MCF 10A (cell line): Measurements from ENCODE around the gene MACROD1. TPM values are rescaled to one million over a fixed set of nuclear protein-coding genes. Genes with fewer than 3 reads are reported as not detected.

Source experiments
- BruUV-seq: library from RNA; stranded (reverse); fragments of 400-500 nt; replicated peaks from 2 replicates; lab custom pipeline; 2021; lab: Mats Ljungman, UMichigan
- CTCF ChIA-PET: fragments of 300-600 bp; sonication (Branson Sonifier 250); formaldehyde crosslinking; extraction: SDS; loops from one replicate; lab custom pipeline; 2021; ENCODE audit warnings: antibody characterized with exemption, inconsistent platforms; lab: Yijun Ruan, JAX
- POLR2A ChIA-PET: fragments of 300-600, 350-650 bp; sonication (Branson Sonifier 250); formaldehyde crosslinking; extraction: SDS; loops from one replicate; lab custom pipeline; 2020; ENCODE audit warnings: antibody characterized with exemption, inconsistent platforms; lab: Yijun Ruan, JAX
- DNase-seq: peaks from one replicate; pipeline ENCODE4 v3.0.0-alpha.2; 2018; ENCODE audit not compliant: unreplicated experiment
- H3K27ac Mint-ChIP-seq: one replicate; pipeline ENCODE4 v1.8.0; 2022; ENCODE audit warnings: mild to moderate bottlenecking, low read depth, mixed read lengths; ENCODE audit not compliant: unreplicated experiment
- H3K27me3 Mint-ChIP-seq: one replicate; pipeline ENCODE4 v1.8.0; 2022; ENCODE audit warnings: mixed read lengths; ENCODE audit not compliant: insufficient read depth, unreplicated experiment
- H3K36me3 Mint-ChIP-seq: one replicate; pipeline ENCODE4 v1.8.0; 2022; ENCODE audit warnings: mild to moderate bottlenecking, moderate library complexity, mixed read lengths; ENCODE audit not compliant: insufficient read depth, unreplicated experiment
- H3K4me1 Mint-ChIP-seq: one replicate; pipeline ENCODE4 v1.8.0; 2022; ENCODE audit warnings: mixed read lengths; ENCODE audit not compliant: insufficient read depth, unreplicated experiment
- H3K4me3 Mint-ChIP-seq: one replicate; pipeline ENCODE4 v1.8.0; 2022; ENCODE audit warnings: mild to moderate bottlenecking, moderate library complexity, mixed read lengths; ENCODE audit not compliant: unreplicated experiment
- H3K9me3 Mint-ChIP-seq: one replicate; pipeline ENCODE4 v1.8.0; 2022; ENCODE audit warnings: mixed read lengths; ENCODE audit not compliant: unreplicated experiment
- intact Hi-C: fragments of 100-400 bp; cut with micrococcal nuclease; formaldehyde crosslinking; loops from 2 replicates; pipeline ENCODE4 v1.14.1; 2022
- total RNA-seq: library from RNA; stranded (reverse); gene quantifications from 2 replicates; pipeline ENCODE4 v1.2.3, GENCODE V29; 2022
- TF ChIP-seq, protein P1 (sequence below): fragments of 200-600 bp; IDR thresholded peaks from one replicate; pipeline ENCODE4 v1.8.0; 2022; ENCODE audit warnings: antibody characterized with exemption, mild to moderate bottlenecking; ENCODE audit not compliant: unreplicated experiment

MACROD1 gene
- total RNA-seq, 1 experiment from 2014 or later = 15.1 TPM

DNA sequence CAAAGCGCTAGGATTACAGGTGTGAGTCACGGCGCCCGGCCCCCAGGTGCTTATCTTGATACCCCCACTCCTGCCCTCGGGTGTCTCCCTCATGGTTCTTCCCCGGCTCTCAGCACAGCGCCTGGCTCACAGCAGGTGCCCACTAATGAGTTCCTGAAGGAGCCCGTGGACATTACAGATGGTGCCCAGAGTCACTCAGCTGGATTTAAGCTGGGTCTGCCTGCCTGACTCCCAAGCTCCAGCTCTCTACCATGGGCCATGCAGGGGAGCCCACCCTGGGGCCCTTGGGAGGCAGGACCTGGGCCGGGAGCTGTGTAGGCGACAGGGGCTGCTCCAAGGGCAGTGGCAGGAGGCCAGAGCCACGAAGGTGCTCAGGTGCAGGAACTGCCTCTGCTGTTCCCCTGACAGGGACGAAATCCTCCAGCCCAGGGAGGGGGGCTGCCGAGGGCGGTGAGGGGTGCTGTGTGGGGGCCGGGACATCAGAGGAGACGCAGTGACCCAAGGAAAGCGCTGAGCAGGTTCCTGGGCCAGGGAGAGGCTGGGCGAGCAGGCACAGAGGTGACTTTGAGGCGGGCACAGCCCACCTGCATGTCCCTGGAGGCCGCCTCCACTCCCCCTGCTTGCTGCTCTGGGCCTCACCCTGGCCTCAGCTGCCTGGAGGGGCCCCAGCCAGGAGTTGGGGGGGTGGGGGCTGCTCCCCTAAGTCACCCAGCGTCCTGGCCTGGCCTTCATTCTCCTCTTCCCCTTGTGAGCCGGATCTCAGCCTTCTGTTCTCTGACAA is 144.7 kb downstream of the MACROD1 start:
- Mint-ChIP-seq H3K4me1 (no peaks in the 10 kb centered on the region), H3K4me3 (no peak overlapping the region), H3K36me3 (no peaks in the 10 kb centered on the region), H3K27ac (no peak overlapping the region), H3K9me3 (no peaks in the 10 kb centered on the region), H3K27me3 (no peaks in the 10 kb centered on the region)
- intact Hi-C loops = no loop called here
- BruUV-seq = no TSS peak
- TF ChIP-seq, protein P1, sequence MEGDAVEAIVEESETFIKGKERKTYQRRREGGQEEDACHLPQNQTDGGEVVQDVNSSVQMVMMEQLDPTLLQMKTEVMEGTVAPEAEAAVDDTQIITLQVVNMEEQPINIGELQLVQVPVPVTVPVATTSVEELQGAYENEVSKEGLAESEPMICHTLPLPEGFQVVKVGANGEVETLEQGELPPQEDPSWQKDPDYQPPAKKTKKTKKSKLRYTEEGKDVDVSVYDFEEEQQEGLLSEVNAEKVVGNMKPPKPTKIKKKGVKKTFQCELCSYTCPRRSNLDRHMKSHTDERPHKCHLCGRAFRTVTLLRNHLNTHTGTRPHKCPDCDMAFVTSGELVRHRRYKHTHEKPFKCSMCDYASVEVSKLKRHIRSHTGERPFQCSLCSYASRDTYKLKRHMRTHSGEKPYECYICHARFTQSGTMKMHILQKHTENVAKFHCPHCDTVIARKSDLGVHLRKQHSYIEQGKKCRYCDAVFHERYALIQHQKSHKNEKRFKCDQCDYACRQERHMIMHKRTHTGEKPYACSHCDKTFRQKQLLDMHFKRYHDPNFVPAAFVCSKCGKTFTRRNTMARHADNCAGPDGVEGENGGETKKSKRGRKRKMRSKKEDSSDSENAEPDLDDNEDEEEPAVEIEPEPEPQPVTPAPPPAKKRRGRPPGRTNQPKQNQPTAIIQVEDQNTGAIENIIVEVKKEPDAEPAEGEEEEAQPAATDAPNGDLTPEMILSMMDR = no peak
- no peak for DNase-seq
- ChIA-PET POLR2A (no interaction called here), CTCF (no interaction called here)

DNA sequence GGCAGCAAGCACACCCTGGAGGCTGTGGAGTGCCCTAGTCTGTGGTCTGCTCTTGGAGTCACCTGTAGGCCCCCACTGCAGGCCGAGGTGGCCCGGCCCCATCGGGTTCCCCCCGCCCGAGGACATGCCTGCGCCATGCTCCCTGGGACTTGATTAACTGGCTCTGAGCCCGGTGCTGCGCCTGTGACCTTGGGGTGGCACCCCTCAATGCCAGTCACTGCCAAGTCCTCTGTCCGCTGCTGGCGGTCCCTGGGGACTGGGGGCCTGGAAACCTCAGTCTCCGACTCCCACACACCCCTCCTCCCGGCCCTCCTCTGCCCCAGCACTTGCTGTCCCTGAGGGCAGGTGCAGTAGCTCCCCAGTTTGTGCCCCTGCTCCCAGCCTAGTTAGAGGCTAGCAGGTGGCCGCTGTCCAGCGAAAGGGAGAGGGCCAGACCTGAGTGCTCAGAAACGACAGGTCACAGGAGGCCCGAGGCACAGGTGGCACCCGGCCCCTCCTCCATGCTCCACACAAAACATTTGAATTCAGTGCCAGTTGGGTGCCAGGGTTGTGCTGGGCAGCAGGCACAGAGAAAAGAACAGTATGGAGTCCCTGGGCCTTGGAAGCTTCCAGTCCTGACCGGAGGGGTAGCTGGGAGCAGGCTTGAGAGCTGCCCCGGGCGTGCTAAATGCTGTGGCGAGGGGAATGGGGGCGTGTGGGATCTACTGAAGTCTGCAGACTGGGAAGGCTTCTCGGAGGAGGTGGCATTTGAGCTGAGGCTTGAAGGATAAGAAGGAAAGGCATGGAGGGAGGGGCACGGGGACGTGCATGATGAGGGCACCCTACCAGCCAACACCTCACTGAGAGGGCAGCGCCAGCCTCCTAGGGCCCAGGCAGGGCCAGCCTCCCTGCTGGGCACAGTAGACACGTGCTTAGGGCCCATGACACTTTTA is 146.5 kb downstream of the MACROD1 start:
- H3K36me3 Mint-ChIP-seq = no peaks in the 10 kb centered on the region
- CTCF ChIA-PET = interaction anchor here (0.6 kb wide), 1 partner anchor 77 kb away, joined by 3 read pairs; no protein-coding TSS in a partner anchor
- no peak for DNase-seq
- intact Hi-C loops = no loop called here
- TF ChIP-seq, protein P1 = no peak
- H3K27ac Mint-ChIP-seq = no peak overlapping the region
- H3K27me3 Mint-ChIP-seq = no peaks in the 10 kb centered on the region
- no peaks in the 10 kb centered on the region for H3K9me3 Mint-ChIP-seq
- BruUV-seq = no TSS peak
- no peak overlapping the region for H3K4me3 Mint-ChIP-seq
- no peaks in the 10 kb centered on the region for H3K4me1 Mint-ChIP-seq
- POLR2A ChIA-PET = interaction anchor here (0.7 kb wide), 1 partner anchor 10 kb away, joined by 5 read pairs; no protein-coding TSS in a partner anchor

DNA sequence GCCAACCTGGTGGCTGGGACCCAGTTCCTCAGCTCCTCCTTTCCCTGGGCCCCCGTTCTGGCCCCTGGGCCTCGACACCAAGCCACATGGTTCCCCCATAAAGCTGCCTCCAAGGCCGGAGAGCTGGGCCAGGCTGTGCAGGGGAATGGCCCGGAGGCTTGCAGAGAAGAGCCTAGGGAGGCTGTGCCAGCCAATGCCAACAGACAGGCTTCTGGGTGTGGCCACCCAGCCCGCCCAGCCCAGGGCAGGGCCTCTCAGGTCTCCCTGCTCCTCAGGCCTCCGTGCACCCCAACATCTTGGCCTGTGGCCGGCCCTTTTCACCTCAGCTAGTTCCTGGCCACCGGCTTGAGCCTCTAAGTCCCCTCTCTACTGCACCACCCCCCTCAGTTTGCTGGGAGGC is 147.6 kb downstream of the MACROD1 start:
- TF ChIP-seq, protein P1 = no peak
- no peaks in the 10 kb centered on the region for H3K9me3 Mint-ChIP-seq
- DNase-seq = no peak
- H3K4me1 Mint-ChIP-seq = no peaks in the 10 kb centered on the region
- intact Hi-C loops = no loop called here
- no peak overlapping the region for H3K27ac Mint-ChIP-seq
- no peaks in the 10 kb centered on the region for H3K27me3 Mint-ChIP-seq
- ChIA-PET POLR2A (no interaction called here), CTCF (interaction anchor here (1.1 kb wide), 1 partner anchor 168 kb away, joined by 3 read pairs; the partner anchor contains the start of gene STIP1)
- no TSS peak for BruUV-seq
- H3K36me3 Mint-ChIP-seq = no peaks in the 10 kb centered on the region
- H3K4me3 Mint-ChIP-seq = no peak overlapping the region

DNA sequence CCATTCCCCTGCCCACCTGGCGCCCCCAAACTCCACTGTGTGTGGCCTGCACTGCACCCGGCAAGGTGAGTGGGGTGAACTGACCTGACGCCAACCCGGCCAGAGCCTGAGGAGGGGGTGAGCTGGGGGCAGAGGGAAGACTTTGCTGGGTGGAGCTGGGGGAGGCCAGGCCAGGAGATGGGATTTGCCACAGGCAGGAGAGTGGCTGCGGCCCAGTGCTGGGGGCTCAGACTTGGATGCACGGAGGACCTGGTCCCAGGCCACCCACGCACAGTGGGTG is 148.0 kb downstream of the MACROD1 start:
- H3K4me1 Mint-ChIP-seq = no peaks in the 10 kb centered on the region
- ChIA-PET CTCF (interaction anchor here (0.6 to 1.1 kb wide), 2 partner anchors 130 to 168 kb away, joined by 3 read pairs; partner anchors contain the start of gene STIP1), POLR2A (interaction anchor here (0.7 kb wide), 1 partner anchor 135 kb away, joined by 3 read pairs; no protein-coding TSS in a partner anchor)
- TF ChIP-seq, protein P1 = no peak
- H3K27ac Mint-ChIP-seq = no peak overlapping the region
- DNase-seq = no peak
- no peak overlapping the region for H3K4me3 Mint-ChIP-seq
- no peaks in the 10 kb centered on the region for H3K9me3 Mint-ChIP-seq
- H3K36me3 Mint-ChIP-seq = no peaks in the 10 kb centered on the region
- intact Hi-C loops = no loop called here
- H3K27me3 Mint-ChIP-seq = no peaks in the 10 kb centered on the region
- BruUV-seq = no TSS peak
